Neural progenitor cell (in vitro differentiated cells): ENCODE measurements around the gene GLIS1. TPM values are rescaled to one million over a fixed set of nuclear protein-coding genes. Genes with fewer than 3 reads are reported as not detected.

ENCODE experiments used
- DNase-seq: peaks from one replicate; pipeline ENCODE4 v3.0.0-alpha.2; 2016; ENCODE audit warnings: low spot score
- H2AFZ ChIP-seq: fragments of 200-600 bp; sonication (generic); replicated peaks from 2 replicates; pipeline ENCODE4 v1.6.1; 2016; ENCODE audit warnings: antibody characterized with exemption
- H3F3A ChIP-seq: fragments of 200-600 bp; sonication (generic); 2 replicates; pipeline ENCODE4 v1.6.1; 2016; ENCODE audit warnings: antibody characterized with exemption, low read depth
- H3K27ac ChIP-seq: fragments of 200-600 bp; sonication (generic); 2 replicates; pipeline ENCODE4 v1.5.1; 2016; ENCODE audit warnings: mild to moderate bottlenecking
- H3K27me3 ChIP-seq: fragments of 200-600 bp; sonication (generic); 2 replicates; pipeline ENCODE4 v1.6.1; 2016; ENCODE audit warnings: mild to moderate bottlenecking, moderate library complexity
- H3K36me3 ChIP-seq: fragments of 200-600 bp; sonication (generic); 2 replicates; pipeline ENCODE4 v1.5.1; 2016
- H3K4me1 ChIP-seq: fragments of 200-600 bp; sonication (generic); 2 replicates; pipeline ENCODE4 v1.6.1; 2016; ENCODE audit warnings: mixed run types
- H3K4me2 ChIP-seq: fragments of 200-600 bp; sonication (generic); 2 replicates; pipeline ENCODE4 v1.6.1; 2016
- H3K4me3 ChIP-seq: fragments of 200-600 bp; sonication (generic); 2 replicates; pipeline ENCODE4 v1.5.1; 2016
- H3K79me2 ChIP-seq: fragments of 200-600 bp; sonication (generic); 2 replicates; pipeline ENCODE4 v1.6.1; 2016; ENCODE audit warnings: low read depth
- H3K9ac ChIP-seq: fragments of 200-600 bp; sonication (generic); 2 replicates; pipeline ENCODE4 v1.6.1; 2016
- H3K9me3 ChIP-seq: fragments of 200-600 bp; sonication (generic); 2 replicates; pipeline ENCODE4 v1.5.1; 2016; ENCODE audit warnings: low read depth
- H4K20me1 ChIP-seq: fragments of 200-600 bp; sonication (generic); 2 replicates; pipeline ENCODE4 v1.6.1; 2016; ENCODE audit warnings: low read depth
- H3K27ac Mint-ChIP-seq: 3 replicates; pipeline ENCODE4 v1.8.0; 2021; ENCODE audit warnings: mixed read lengths
- H3K27me3 Mint-ChIP-seq: 2 replicates; pipeline ENCODE4 v1.8.0; 2022; ENCODE audit warnings: low read depth, mild to moderate bottlenecking, inconsistent platforms, moderate library complexity, mixed read lengths; ENCODE audit not compliant: insufficient read depth
- H3K36me3 Mint-ChIP-seq: 3 replicates; pipeline ENCODE4 v1.8.0; 2021; ENCODE audit warnings: mixed read lengths
- H3K4me1 Mint-ChIP-seq: 3 replicates; pipeline ENCODE4 v1.8.0; 2021; ENCODE audit warnings: mixed read lengths
- H3K4me3 Mint-ChIP-seq: 3 replicates; pipeline ENCODE4 v1.8.0; 2021; ENCODE audit warnings: mild to moderate bottlenecking, moderate library complexity, mixed read lengths
- H3K9me3 Mint-ChIP-seq: 3 replicates; pipeline ENCODE4 v1.8.0; 2020; ENCODE audit warnings: mixed read lengths
- CTCF ChIP-seq: fragments of 200-600 bp; sonication (generic); IDR thresholded peaks from 2 replicates; pipeline ENCODE4 v1.5.1; 2017; ENCODE audit warnings: antibody characterized with exemption, mild to moderate bottlenecking
- EZH2 ChIP-seq: fragments of 200-600 bp; sonication (generic); IDR thresholded peaks from 2 replicates; pipeline ENCODE4 v1.6.1; 2017; ENCODE audit warnings: antibody characterized with exemption, mild to moderate bottlenecking, moderate library complexity
- EZH2phosphoT487 ChIP-seq: fragments of 200-600 bp; sonication (generic); IDR thresholded peaks from 2 replicates; pipeline ENCODE4 v1.6.1; 2017; ENCODE audit warnings: antibody characterized with exemption
- total RNA-seq: library from RNA; depleted of rRNA; stranded (reverse); fragments of >200 nt; gene quantifications from 2 replicates; pipeline ENCODE4 v1.2.3, GENCODE V29; 2015; ENCODE audit warnings: low replicate concordance

Gene GLIS1
- total RNA-seq, 1 donor from 2014 or later, result not detected

- Histone ChIP-seq H3K79me2 (no peaks in the 10 kb centered on the region), H3K9ac (no peak overlapping the region), H3K4me2 (no peak overlapping the region), H4K20me1 (no peaks in the 10 kb centered on the region), H3K27ac (no peak overlapping the region), H2AFZ (no peak overlapping the region), H3F3A (no peaks in the 10 kb centered on the region), H3K36me3 (no peaks in the 10 kb centered on the region), H3K4me3 (no peak overlapping the region), H3K27me3 (no peaks in the 10 kb centered on the region), H3K4me1 (no peaks in the 10 kb centered on the region), H3K9me3 (no peaks in the 10 kb centered on the region)
- no peak for DNase-seq
- Mint-ChIP-seq H3K4me3 (no peak overlapping the region), H3K27ac (no peak overlapping the region), H3K36me3 (no peaks in the 10 kb centered on the region), H3K4me1 (peaks cover 5% of the 10 kb centered on the region), H3K9me3 (no peaks in the 10 kb centered on the region), H3K27me3 (peaks cover 9% of the 10 kb centered on the region)
- TF ChIP-seq EZH2 (no peak), CTCF (no peak)
These were observed 82.0 kb downstream of the GLIS1 start for GRCh38 chr1:53656747-53657530.

GRCh38 chr1:53655931-53656746, 82.8 kb downstream of the GLIS1 start:
- Histone ChIP-seq H3K36me3 (no peaks in the 10 kb centered on the region), H3K4me2 (no peak overlapping the region), H4K20me1 (no peaks in the 10 kb centered on the region), H3K4me1 (no peaks in the 10 kb centered on the region), H3F3A (no peaks in the 10 kb centered on the region), H2AFZ (no peak overlapping the region), H3K4me3 (no peak overlapping the region), H3K9ac (no peak overlapping the region), H3K79me2 (no peaks in the 10 kb centered on the region), H3K27me3 (no peaks in the 10 kb centered on the region), H3K27ac (no peak overlapping the region), H3K9me3 (no peaks in the 10 kb centered on the region)
- Mint-ChIP-seq H3K4me3 (no peak overlapping the region), H3K27ac (no peak overlapping the region), H3K36me3 (no peaks in the 10 kb centered on the region), H3K9me3 (no peaks in the 10 kb centered on the region), H3K4me1 (peaks cover 5% of the 10 kb centered on the region), H3K27me3 (peaks cover 8% of the 10 kb centered on the region)
- TF ChIP-seq EZH2phosphoT487 (no peak), CTCF (no peak), EZH2 (no peak)
- DNase-seq, result no peak

GRCh38 chr1:53654216-53655210, 84.5 kb downstream of the GLIS1 start:
- no peaks in the 10 kb centered on the region for H4K20me1 ChIP-seq
- H3K4me2 ChIP-seq, result no peak overlapping the region
- no peaks in the 10 kb centered on the region for H3K27me3 ChIP-seq
- no peak for TF ChIP-seq EZH2
- no peak for TF ChIP-seq CTCF
- no peak for TF ChIP-seq EZH2phosphoT487
- H3K4me3 Mint-ChIP-seq, result no peak overlapping the region
- no peaks in the 10 kb centered on the region for H3K9me3 Mint-ChIP-seq
- H3K9me3 ChIP-seq, result no peaks in the 10 kb centered on the region
- H3K4me1 Mint-ChIP-seq, result peaks cover 5% of the 10 kb centered on the region
- no peak overlapping the region for H3K4me3 ChIP-seq
- H3F3A ChIP-seq, result no peaks in the 10 kb centered on the region
- H3K27ac Mint-ChIP-seq, result no peak overlapping the region
- no peaks in the 10 kb centered on the region for H3K36me3 ChIP-seq
- peaks cover 8% of the 10 kb centered on the region for H3K27me3 Mint-ChIP-seq
- H2AFZ ChIP-seq, result no peak overlapping the region
- no peak for DNase-seq
- no peaks in the 10 kb centered on the region for H3K36me3 Mint-ChIP-seq
- H3K4me1 ChIP-seq, result no peaks in the 10 kb centered on the region
- no peak overlapping the region for H3K27ac ChIP-seq
- H3K79me2 ChIP-seq, result no peaks in the 10 kb centered on the region
- H3K9ac ChIP-seq, result no peak overlapping the region
